ENCODE results near the gene TNFAIP8. TPM values are rescaled to one million over a fixed set of nuclear protein-coding genes. Genes with fewer than 3 reads are reported as not detected.
A peak's percentile ranks its signal among the peaks of the same experiment; 100 is the strongest.

The TNFAIP8 gene
- 100 to 1,000 TPM; 106 to 109 TPM for total RNA-seq

DNA sequence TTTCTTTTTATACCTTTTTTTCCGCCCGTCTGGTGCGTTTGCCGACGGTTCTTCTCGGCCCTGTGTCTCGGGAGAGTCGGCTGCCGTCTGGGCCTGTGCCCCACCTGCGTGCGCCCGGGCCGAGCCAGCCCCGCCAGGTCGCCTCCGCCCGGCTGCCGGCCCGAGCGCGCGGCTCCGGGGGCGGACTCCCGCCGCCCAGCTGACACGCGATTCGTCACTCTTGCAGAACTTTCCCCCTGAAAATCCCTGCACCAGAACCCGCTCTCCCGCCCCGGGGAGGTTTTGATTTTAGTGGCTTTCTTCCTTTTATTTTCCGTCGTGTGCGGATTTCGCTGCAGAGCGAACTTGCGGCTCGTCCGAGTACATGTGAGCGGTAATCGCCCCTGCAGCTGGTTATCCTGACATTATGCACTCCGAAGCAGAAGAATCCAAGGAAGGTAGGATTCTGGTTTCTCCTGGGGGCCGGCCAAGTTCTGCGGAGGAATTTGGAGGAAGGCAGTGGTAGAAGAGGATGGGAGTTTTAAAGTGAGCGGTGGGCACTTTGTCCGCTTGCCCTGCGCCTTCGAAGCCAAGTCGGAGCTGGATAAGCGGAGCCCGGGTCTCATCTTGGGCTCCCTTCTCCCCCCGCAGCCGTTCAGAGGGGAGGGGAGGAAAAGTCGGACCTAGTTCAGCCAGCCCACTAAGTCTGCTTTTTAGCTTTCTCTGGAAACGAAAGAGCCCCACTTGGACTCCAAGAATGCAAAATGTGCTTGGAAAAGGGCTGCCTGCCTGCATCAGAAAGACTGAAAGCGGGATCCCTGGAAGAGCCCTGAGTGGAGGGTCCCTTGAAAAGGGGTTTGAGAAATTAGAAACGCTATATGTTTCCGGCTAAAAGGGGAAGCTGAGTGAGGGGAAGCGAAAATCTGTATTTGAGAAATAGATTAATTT lies at the start of gene TNFAIP8:
TNFAIP8 (plus strand) TSS at position 335 of the 927 bp plus-strand sequence; CDS start at position 407, 72 bp downstream.
- H3K4me3 Mint-ChIP-seq = peak within 1 kb of the TSS; percentile 91
- peaks cover 75% of the 10 kb centered on the region for H3K4me1 Mint-ChIP-seq
- peak within 1 kb of the TSS; percentile 90 for H3K27ac Mint-ChIP-seq
- H3K36me3 Mint-ChIP-seq = peaks cover 25% of the 10 kb centered on the region
- H3K27me3 Mint-ChIP-seq = no peaks in the 10 kb centered on the region
- no peaks in the 10 kb centered on the region for H3K9me3 Mint-ChIP-seq (ENCODE audit: low read depth)
- DNase-seq (peak; percentile 71), ATAC-seq (peak; percentile 59)
- CTCF ChIA-PET = interaction anchor here (0.8 to 12.6 kb wide), 9 partner anchors 11 to 265 kb away, joined by 3 to 160 read pairs (median 6); no protein-coding TSS in a partner anchor

DNA sequence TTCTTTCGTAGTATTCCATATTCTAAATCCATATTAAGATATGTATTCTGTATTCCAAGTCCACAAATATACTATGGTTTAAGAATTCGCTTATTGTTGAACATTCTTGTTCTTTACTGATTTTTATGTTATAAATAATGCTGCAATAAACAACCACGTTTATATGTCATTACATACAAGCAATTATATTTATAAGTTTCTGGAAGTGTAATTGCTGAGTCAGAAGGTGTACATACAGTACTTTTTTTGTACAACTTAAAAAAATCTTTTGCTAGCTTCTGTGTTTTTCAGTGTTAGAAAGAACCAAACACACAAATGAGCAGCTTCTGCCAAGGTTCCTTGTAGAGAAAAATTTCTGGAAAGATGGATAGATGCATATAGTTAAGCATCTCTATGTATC lies 48.6 kb upstream of the TNFAIP8 start:
- DNase-seq (no peak), ATAC-seq (no peak)
- no peak overlapping the region for H3K4me3 Mint-ChIP-seq
- no peaks in the 10 kb centered on the region for H3K9me3 Mint-ChIP-seq (ENCODE audit: low read depth)
- peaks cover 89% of the 10 kb centered on the region for H3K4me1 Mint-ChIP-seq
- peak overlapping the region; percentile 43 for H3K27ac Mint-ChIP-seq
- CTCF ChIA-PET = interaction anchor here (0.8 to 1.4 kb wide), 2 partner anchors 30 to 34 kb away, joined by 3 to 4 read pairs; no protein-coding TSS in a partner anchor
- peaks cover 38% of the 10 kb centered on the region for H3K36me3 Mint-ChIP-seq
- H3K27me3 Mint-ChIP-seq = no peaks in the 10 kb centered on the region

DNA sequence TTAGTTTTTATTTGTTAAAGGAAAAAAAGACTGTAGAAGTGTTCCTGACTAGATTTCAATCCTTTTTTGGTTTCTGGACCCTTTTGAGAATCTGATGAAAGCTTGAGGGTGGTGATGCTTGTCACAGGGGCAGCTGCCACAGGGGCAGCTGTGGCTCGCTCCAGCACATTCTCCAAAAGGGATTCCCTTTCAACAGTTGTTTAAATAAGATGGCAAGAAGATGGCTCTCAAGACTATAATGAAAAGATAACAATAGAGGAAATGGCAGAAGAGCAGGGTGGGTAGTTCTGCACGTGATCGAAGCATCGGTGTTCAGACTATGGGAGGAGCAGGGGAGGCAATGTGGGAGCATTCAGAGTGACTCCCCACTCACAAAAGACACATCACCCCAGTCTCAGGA lies 46.5 kb upstream of the TNFAIP8 start:
- ATAC-seq (peak; percentile 18), DNase-seq (no peak)
- Mint-ChIP-seq H3K27me3 (no peaks in the 10 kb centered on the region), H3K27ac (peak overlapping the region; percentile 98), H3K4me3 (peak overlapping the region; percentile 68), H3K9me3 (ENCODE audit: low read depth) (no peaks in the 10 kb centered on the region), H3K36me3 (peaks cover 32% of the 10 kb centered on the region), H3K4me1 (peaks cover 90% of the 10 kb centered on the region)
- CTCF ChIA-PET = interaction anchor here (0.6 to 0.9 kb wide), 2 partner anchors 83 to 321 kb away, joined by 3 read pairs; no protein-coding TSS in a partner anchor

DNA sequence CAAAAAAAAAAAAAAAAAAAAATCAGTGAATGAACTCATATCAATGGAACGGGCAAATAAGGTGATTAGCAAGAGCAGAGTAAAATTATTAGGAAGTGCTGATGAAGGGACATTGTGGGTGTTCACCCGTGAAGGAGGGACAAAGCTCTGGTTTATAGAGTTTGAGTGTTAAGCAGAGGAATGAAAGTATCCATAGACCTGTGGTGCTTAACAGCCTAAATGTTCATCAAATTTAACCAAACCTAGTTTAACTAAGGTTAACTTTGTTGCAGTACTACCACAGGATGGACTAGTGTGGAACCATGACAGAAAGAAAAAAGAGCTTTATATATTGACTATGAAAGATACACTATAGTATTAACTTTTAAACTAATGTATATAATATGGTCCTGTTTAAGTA lies 44.1 kb upstream of the TNFAIP8 start:
- ATAC-seq (no peak), DNase-seq (no peak)
- Mint-ChIP-seq H3K27ac (peak overlapping the region; percentile 83), H3K36me3 (peaks cover 25% of the 10 kb centered on the region), H3K4me1 (peaks cover 94% of the 10 kb centered on the region), H3K4me3 (no peak overlapping the region), H3K27me3 (no peaks in the 10 kb centered on the region), H3K9me3 (ENCODE audit: low read depth) (no peaks in the 10 kb centered on the region)
- CTCF ChIA-PET = interaction anchor here (0.7 to 9.9 kb wide), 9 partner anchors 11 to 233 kb away, joined by 3 to 103 read pairs (median 6); no protein-coding TSS in a partner anchor

DNA sequence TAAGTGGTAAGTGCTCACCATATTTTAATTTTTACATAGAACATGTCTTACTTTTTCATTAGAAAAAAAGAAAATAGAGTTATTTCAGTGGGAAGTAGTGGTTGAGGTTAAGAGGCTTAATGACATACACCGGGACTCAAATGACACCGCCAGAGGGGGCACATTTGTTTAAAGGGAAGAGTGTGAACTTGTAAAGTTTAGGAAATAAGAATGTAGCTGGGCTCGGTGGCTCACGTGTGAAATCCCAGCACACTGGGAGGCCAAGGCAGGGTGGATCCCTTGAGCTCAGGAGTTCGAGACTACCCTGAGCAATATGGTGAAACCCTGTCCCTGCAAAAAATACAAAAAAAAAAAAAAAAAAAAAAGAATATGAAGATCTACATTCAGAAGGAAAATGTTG lies 43.4 kb upstream of the TNFAIP8 start:
- Mint-ChIP-seq H3K27ac (peak overlapping the region; percentile 83), H3K27me3 (no peaks in the 10 kb centered on the region), H3K4me1 (peaks cover 91% of the 10 kb centered on the region), H3K9me3 (ENCODE audit: low read depth) (no peaks in the 10 kb centered on the region), H3K36me3 (peaks cover 25% of the 10 kb centered on the region), H3K4me3 (peak overlapping the region; percentile 39)
- CTCF ChIA-PET = interaction anchor here (0.7 to 9.9 kb wide), 11 partner anchors 11 to 324 kb away, joined by 3 to 103 read pairs (median 5); partner anchors contain the start of gene DTWD2
- ATAC-seq = no peak
- DNase-seq = no peak

DNA sequence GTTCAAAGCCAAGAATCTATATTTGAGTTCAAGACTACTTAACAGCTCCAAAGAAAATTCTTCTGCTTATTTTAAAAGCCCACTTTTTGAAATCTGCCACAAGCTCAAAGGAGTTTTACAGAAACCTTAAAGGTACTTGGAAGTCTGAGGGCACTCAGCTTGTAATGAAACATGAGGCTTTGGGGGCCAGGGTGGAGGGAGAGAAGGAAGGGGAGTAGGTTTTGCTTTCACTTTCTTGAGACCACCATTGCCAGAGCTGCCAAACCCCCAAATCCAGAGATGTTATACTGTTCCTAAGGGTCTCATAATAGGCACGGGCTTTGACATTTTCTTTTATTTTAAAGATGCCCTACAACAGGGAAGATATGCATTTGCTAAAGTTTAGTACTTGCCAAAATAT lies 42.6 kb upstream of the TNFAIP8 start:
- DNase-seq (no peak), ATAC-seq (no peak)
- peaks cover 92% of the 10 kb centered on the region for H3K4me1 Mint-ChIP-seq
- peak overlapping the region; percentile 83 for H3K27ac Mint-ChIP-seq
- H3K9me3 Mint-ChIP-seq (ENCODE audit: low read depth) = no peaks in the 10 kb centered on the region
- H3K27me3 Mint-ChIP-seq = no peaks in the 10 kb centered on the region
- H3K36me3 Mint-ChIP-seq = peaks cover 24% of the 10 kb centered on the region
- CTCF ChIA-PET = interaction anchor here (1.0 to 9.9 kb wide), 11 partner anchors 11 to 325 kb away, joined by 3 to 103 read pairs (median 5); partner anchors contain the start of gene DTWD2
- peak overlapping the region; percentile 25 for H3K4me3 Mint-ChIP-seq

DNA sequence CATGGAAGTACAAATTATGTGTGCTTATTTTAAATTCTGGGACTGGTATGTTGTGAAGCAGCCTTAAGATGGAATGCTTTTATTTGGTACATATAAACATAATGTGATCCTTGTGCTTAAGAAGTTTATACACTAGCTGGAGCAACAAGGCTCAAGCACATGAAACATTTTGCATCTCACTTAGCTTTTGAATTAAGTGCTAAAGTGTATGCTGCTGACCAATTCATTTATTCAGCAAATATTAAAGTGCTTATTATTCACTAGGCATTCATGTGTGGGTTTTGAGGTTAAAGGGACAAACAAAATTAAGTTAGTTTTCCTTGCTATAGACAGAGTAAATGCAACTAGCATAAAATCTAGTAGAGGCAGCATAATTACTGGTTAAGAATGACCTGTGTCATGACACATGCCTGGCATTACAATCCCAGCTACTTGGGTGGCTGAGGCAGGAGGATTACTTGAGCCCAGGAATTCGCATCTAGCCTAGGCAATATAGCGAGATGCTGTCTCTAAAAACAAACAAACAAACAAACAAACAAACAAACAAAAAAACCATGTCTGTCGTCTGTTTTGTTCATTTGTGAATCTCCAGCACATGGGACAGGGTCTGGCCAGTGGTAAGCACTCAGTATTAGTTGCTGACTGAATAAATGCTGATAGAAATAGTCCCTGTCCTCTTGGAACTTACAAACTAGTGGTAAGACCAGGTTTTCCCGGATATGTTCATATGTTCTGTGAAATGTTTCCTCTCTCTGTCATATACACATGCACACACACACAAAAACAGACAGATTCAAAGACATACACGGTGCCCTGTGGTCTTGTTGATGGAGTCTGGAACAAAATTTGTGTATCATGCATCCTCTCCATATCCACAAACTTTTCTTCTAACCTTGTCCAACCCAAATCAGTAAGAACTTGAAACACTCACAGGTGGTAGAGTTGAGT lies 41.9 kb upstream of the TNFAIP8 start:
- ATAC-seq (peak; percentile 11), DNase-seq (no peak)
- H3K4me3 Mint-ChIP-seq = peak overlapping the region; percentile 12
- no peaks in the 10 kb centered on the region for H3K27me3 Mint-ChIP-seq
- H3K27ac Mint-ChIP-seq = peak overlapping the region; percentile 83
- peaks cover 23% of the 10 kb centered on the region for H3K36me3 Mint-ChIP-seq
- no peaks in the 10 kb centered on the region for H3K9me3 Mint-ChIP-seq (ENCODE audit: low read depth)
- peaks cover 92% of the 10 kb centered on the region for H3K4me1 Mint-ChIP-seq
- CTCF ChIA-PET = interaction anchor here (1.0 to 9.9 kb wide), 14 partner anchors 14 to 326 kb away, joined by 3 to 103 read pairs (median 11); partner anchors contain the start of genes DMXL1 and DTWD2

DNA sequence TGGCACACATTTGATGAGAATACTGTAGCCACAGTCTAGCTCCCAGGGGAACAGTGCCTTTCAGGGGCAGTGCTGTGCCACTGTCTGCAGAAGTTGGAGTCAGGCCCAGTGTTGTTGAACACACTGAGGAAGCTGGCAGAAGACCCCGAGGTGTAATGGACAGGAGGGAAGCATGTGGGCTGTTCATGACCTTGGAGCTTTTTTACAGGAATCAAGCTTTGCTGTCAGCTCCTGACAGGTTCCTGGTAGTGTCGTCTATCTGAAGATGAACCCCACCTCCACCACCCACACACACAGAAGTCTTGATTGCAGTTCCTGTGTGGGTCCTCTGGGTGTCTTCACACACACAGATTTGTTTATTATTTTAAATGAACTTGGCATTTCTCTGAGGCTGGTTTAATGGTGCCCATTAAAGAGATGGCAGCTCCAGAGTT lies 40.3 kb upstream of the TNFAIP8 start:
- H3K36me3 Mint-ChIP-seq = peaks cover 20% of the 10 kb centered on the region
- CTCF ChIA-PET = interaction anchor here (0.7 to 9.9 kb wide), 33 partner anchors 10 to 327 kb away, joined by 3 to 103 read pairs (median 5); partner anchors contain the start of genes DMXL1, DTWD2 and TNFAIP8
- peak; percentile 76 for DNase-seq
- peak; percentile 73 for ATAC-seq
- H3K4me3 Mint-ChIP-seq = no peak overlapping the region
- H3K4me1 Mint-ChIP-seq = peaks cover 90% of the 10 kb centered on the region
- peak overlapping the region; percentile 83 for H3K27ac Mint-ChIP-seq
- no peaks in the 10 kb centered on the region for H3K9me3 Mint-ChIP-seq (ENCODE audit: low read depth)
- H3K27me3 Mint-ChIP-seq = no peaks in the 10 kb centered on the region

DNA sequence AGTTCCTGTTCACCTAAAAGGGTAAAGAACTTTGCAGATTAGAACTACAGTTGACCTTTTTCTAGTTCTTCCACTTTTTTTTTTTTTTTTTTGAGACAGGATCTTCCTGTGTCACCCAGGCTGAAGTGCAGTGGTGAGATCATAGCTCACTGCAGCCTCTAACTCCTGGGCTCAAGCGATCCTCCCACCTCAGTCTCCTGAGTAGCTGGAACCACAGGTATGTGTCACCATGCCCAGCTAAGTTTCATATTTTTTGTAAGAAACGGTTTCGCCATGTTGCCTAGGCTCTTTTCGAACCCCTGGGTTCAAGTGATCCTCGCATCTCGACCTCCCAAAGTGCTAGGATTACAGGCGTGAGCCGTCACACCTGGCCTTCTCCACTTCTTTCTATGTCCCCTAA lies 39.7 kb upstream of the TNFAIP8 start:
- no peaks in the 10 kb centered on the region for H3K27me3 Mint-ChIP-seq
- peak overlapping the region; percentile 83 for H3K27ac Mint-ChIP-seq
- H3K9me3 Mint-ChIP-seq (ENCODE audit: low read depth) = no peaks in the 10 kb centered on the region
- DNase-seq = no peak
- no peak overlapping the region for H3K4me3 Mint-ChIP-seq
- peaks cover 17% of the 10 kb centered on the region for H3K36me3 Mint-ChIP-seq
- peaks cover 89% of the 10 kb centered on the region for H3K4me1 Mint-ChIP-seq
- peak; percentile 32 for ATAC-seq
- CTCF ChIA-PET = interaction anchor here (0.7 to 9.9 kb wide), 28 partner anchors 10 to 327 kb away, joined by 3 to 103 read pairs (median 5); partner anchors contain the start of genes DMXL1, DTWD2 and TNFAIP8

DNA sequence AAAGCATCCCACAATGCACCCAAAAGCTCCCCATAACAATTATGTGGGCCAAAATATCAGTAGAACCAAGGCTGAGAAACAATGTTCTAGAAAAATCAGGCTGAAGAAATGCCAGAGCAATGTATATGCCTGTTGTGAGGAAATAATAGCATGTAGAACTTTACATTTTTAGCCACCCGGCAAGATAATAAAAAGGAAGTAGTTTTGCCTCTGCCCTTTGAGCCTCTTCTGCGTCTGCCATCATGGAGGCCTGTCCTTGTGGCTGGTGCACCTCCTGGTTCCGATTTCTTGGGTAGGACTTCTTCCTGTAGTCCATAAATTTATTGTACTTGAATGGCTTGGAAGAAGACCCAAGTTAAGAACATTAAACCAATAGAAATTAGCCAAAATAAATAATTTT lies 38.9 kb upstream of the TNFAIP8 start:
- H3K4me3 Mint-ChIP-seq = no peak overlapping the region
- H3K27me3 Mint-ChIP-seq = no peaks in the 10 kb centered on the region
- peaks cover 91% of the 10 kb centered on the region for H3K4me1 Mint-ChIP-seq
- no peaks in the 10 kb centered on the region for H3K9me3 Mint-ChIP-seq (ENCODE audit: low read depth)
- DNase-seq (no peak), ATAC-seq (no peak)
- peaks cover 17% of the 10 kb centered on the region for H3K36me3 Mint-ChIP-seq
- H3K27ac Mint-ChIP-seq = peak overlapping the region; percentile 83
- CTCF ChIA-PET = interaction anchor here (1.3 to 9.9 kb wide), 6 partner anchors 23 to 328 kb away, joined by 3 to 103 read pairs (median 16); partner anchors contain the start of genes DTWD2 and TNFAIP8

DNA sequence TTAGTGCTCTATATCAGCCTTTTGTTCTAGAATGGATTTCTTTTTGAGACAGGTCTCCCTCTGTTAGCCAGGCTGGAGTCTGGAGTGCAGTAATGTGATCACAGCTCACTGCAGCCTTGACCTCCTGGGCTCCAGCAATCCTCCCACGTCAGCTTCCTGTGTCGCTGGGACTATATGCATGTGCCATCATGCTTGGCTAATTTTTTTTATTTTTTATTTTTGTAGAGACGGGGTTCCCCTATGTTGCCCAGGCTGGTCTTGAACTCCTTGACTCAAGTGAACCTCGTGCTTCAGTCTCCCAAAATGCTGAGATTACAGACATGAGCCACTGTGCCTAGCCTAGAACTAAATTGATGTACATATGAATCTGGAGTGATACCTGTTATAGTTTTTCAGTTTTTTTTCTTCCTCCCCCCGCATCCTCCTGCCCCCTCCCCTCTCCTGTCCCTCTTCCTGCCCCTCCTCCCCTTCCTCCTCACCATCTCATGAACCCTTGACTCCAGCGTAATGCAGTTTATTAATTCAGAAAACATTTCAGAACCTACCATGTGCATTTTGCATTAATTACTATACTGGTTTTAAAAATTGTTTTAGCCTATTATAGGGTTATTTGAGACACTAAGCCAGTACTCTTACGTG lies 37.4 kb upstream of the TNFAIP8 start:
- CTCF ChIA-PET = interaction anchor here (0.8 to 9.9 kb wide), 4 partner anchors 22 to 330 kb away, joined by 3 to 103 read pairs (median 4); partner anchors contain the start of gene DTWD2
- no peaks in the 10 kb centered on the region for H3K27me3 Mint-ChIP-seq
- peak; percentile 23 for ATAC-seq
- H3K9me3 Mint-ChIP-seq (ENCODE audit: low read depth) = no peaks in the 10 kb centered on the region
- H3K4me1 Mint-ChIP-seq = peaks cover 90% of the 10 kb centered on the region
- DNase-seq = no peak
- peaks cover 17% of the 10 kb centered on the region for H3K36me3 Mint-ChIP-seq
- no peak overlapping the region for H3K4me3 Mint-ChIP-seq
- peak overlapping the region; percentile 69 for H3K27ac Mint-ChIP-seq

DNA sequence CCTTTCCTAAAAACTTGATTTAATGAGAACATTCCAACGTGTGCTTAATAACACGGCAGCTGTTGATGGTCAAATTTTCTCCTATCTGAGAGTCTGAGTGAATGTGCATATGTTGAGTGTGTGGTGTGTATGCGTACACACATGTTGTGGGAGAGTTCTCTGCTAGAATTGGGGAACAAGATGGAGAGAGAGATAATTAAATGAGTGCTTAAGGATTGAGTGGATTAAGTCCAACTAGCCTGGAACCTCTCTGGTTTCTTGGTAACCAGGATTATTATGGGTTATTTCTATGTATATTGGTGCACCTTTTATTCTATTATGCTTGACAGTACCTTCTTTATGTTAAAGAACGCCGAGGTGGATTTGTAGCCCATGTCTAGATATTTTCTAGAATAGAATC lies 36.4 kb upstream of the TNFAIP8 start:
- Mint-ChIP-seq H3K4me3 (no peak overlapping the region), H3K9me3 (ENCODE audit: low read depth) (no peaks in the 10 kb centered on the region), H3K4me1 (peaks cover 88% of the 10 kb centered on the region), H3K27ac (no peak overlapping the region), H3K36me3 (peaks cover 17% of the 10 kb centered on the region), H3K27me3 (no peaks in the 10 kb centered on the region)
- no peak for DNase-seq
- CTCF ChIA-PET = interaction anchor here (0.8 to 9.9 kb wide), 2 partner anchors 21 to 91 kb away, joined by 3 to 103 read pairs; no protein-coding TSS in a partner anchor
- no peak for ATAC-seq

Measured in activated CD8-positive, alpha-beta memory T cell treated with anti-CD3 and anti-CD28 coated beads, Interleukin-2, amount 10 ng/mL, durations not matched to agents 7 days and 5 days (primary cell).